OCI-LY3 (cell line): Measurements from ENCODE around the gene PDE4A.
"Not testable (repeated sequence)": the region's sequence is repeated elsewhere in the genome, so short reads cannot be mapped to it uniquely, and the experiment has no call there.

Experiments used
- EZH2phosphoT487 ChIP-seq: fragments of 200-600 bp; shearing (Covaris generic); IDR thresholded peaks from 2 replicates; pipeline ENCODE4 v1.6.1; 2018; ENCODE audit warnings: antibody characterized with exemption, mixed run types, low read depth
- TF ChIP-seq, protein P1 (sequence below): fragments of 200-600, 300-600 bp; sonication (generic); IDR thresholded peaks from 2 replicates; pipeline ENCODE4 v1.5.1; 2014; ENCODE audit warnings: antibody characterized with exemption, low read length, low read depth

DNA sequence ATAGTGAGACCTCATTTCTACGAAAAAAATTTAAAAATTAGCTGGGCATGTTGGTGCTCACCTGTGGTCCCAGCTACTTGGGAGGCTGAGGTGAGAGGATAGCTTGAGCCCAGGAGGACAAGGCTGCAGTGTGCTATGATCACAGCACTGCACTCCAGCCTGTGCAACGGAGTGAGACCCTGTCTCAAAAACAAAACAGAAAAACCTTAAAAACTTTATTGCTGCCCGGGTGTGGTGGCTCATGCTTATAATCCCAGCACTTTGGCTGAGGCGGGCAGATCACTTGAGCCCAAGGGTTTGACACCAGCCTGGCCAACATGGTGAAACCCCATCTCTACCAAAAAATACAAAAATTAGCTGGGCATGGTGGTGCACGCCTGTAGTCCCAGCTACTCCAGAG is 9.1 kb upstream of the PDE4A start:
- TF ChIP-seq, protein P1, sequence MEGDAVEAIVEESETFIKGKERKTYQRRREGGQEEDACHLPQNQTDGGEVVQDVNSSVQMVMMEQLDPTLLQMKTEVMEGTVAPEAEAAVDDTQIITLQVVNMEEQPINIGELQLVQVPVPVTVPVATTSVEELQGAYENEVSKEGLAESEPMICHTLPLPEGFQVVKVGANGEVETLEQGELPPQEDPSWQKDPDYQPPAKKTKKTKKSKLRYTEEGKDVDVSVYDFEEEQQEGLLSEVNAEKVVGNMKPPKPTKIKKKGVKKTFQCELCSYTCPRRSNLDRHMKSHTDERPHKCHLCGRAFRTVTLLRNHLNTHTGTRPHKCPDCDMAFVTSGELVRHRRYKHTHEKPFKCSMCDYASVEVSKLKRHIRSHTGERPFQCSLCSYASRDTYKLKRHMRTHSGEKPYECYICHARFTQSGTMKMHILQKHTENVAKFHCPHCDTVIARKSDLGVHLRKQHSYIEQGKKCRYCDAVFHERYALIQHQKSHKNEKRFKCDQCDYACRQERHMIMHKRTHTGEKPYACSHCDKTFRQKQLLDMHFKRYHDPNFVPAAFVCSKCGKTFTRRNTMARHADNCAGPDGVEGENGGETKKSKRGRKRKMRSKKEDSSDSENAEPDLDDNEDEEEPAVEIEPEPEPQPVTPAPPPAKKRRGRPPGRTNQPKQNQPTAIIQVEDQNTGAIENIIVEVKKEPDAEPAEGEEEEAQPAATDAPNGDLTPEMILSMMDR, result not testable (repeated sequence)
- not testable (repeated sequence) for TF ChIP-seq EZH2phosphoT487
